GM18873 (cell line): Measurements from ENCODE around the gene RFX7.
"Not testable (repeated sequence)": the region's sequence is repeated elsewhere in the genome, so short reads cannot be mapped to it uniquely, and the experiment has no call there.

Source experiments
- ATAC-seq: cut with Tn5 transposase; IDR thresholded peaks from one replicate; pipeline ENCODE4 v1.9.1; 2021; ENCODE audit warnings: mild to moderate bottlenecking, moderate library complexity, moderate number of reproducible peaks; ENCODE audit not compliant: unreplicated experiment, low FRiP score

The RFX7 gene

GRCh38 chr15:56208185-56208584 lies 35.5 kb downstream of the RFX7 start:
- ATAC-seq, result no peak

- no peak for ATAC-seq
These were observed 36.0 kb downstream of the RFX7 start for GRCh38 chr15:56207711-56208110.

GRCh38 chr15:56207092-56207491 lies 36.6 kb downstream of the RFX7 start:
- ATAC-seq, result peak; percentile 55

GRCh38 chr15:56205061-56205876 lies 38.4 kb downstream of the RFX7 start:
- ATAC-seq, result no peak

- ATAC-seq, result not testable (repeated sequence)
These were observed 40.3 kb downstream of the RFX7 start for GRCh38 chr15:56203312-56203922.

- ATAC-seq, result no peak
These were observed 41.0 kb downstream of the RFX7 start for GRCh38 chr15:56202701-56203100.

GRCh38 chr15:56199038-56199437 lies 44.6 kb downstream of the RFX7 start:
- no peak for ATAC-seq

GRCh38 chr15:56194035-56194434 lies 49.6 kb downstream of the RFX7 start:
- no peak for ATAC-seq

- no peak for ATAC-seq
These were observed 50.8 kb downstream of the RFX7 start for GRCh38 chr15:56192659-56193442.

GRCh38 chr15:56187665-56188064 lies 56.0 kb downstream of the RFX7 start:
- no peak for ATAC-seq

- no peak for ATAC-seq
These were observed 57.7 kb downstream of the RFX7 start for GRCh38 chr15:56185980-56186379.

GRCh38 chr15:56184516-56184915 lies 59.2 kb downstream of the RFX7 start:
- ATAC-seq, result no peak

- no peak for ATAC-seq
These were observed 62.8 kb downstream of the RFX7 start for GRCh38 chr15:56180851-56181250.

- no peak for ATAC-seq
These were observed 66.7 kb downstream of the RFX7 start for GRCh38 chr15:56176996-56177395.

- no peak for ATAC-seq
These were observed 67.9 kb downstream of the RFX7 start for GRCh38 chr15:56175788-56176187.

- no peak for ATAC-seq
These were observed 69.0 kb downstream of the RFX7 start for GRCh38 chr15:56174649-56175048.

GRCh38 chr15:56168394-56168793 lies 75.3 kb downstream of the RFX7 start:
- ATAC-seq, result no peak

GRCh38 chr15:56165234-56165633 lies 78.4 kb downstream of the RFX7 start:
- ATAC-seq, result no peak

GRCh38 chr15:56160966-56161365 lies 82.7 kb downstream of the RFX7 start:
- no peak for ATAC-seq

- no peak for ATAC-seq
These were observed 86.8 kb downstream of the RFX7 start for GRCh38 chr15:56156877-56157276.

GRCh38 chr15:56155278-56155677 lies 88.4 kb downstream of the RFX7 start:
- not testable (repeated sequence) for ATAC-seq
